Activated CD8-positive, alpha-beta memory T cell treated with anti-CD3 and anti-CD28 coated beads, Interleukin-2, amount 50 U/mL, for 1 hour (primary cell): ENCODE data around the gene INPP5F.
"Not testable (repeated sequence)": the region's sequence is repeated elsewhere in the genome, so short reads cannot be mapped to it uniquely, and the experiment has no call there.

Source experiments
- DNase-seq: peaks from one replicate; pipeline ENCODE4 v3.0.0-alpha.2; 2020; ENCODE audit errors: extremely low read depth

INPP5F gene

GRCh38 chr10:119705434-119705831 is 20.4 kb upstream of the INPP5F start:
- no peak for DNase-seq

GRCh38 chr10:119706521-119707278 is 19.1 kb upstream of the INPP5F start:
- no peak for DNase-seq

GRCh38 chr10:119707331-119707730 is 18.5 kb upstream of the INPP5F start:
- not testable (repeated sequence) for DNase-seq

- DNase-seq = not testable (repeated sequence)
These were observed 14.9 kb upstream of the INPP5F start for GRCh38 chr10:119710935-119711334.

- DNase-seq = no peak
These were observed 11.9 kb upstream of the INPP5F start for GRCh38 chr10:119713744-119714483.

- no peak for DNase-seq
These were observed 11.4 kb upstream of the INPP5F start for GRCh38 chr10:119714484-119714816.

- DNase-seq = no peak
These were observed 10.0 kb upstream of the INPP5F start for GRCh38 chr10:119715628-119716505.

GRCh38 chr10:119723161-119723560 is 2.7 kb upstream of the INPP5F start:
- no peak for DNase-seq

- no peak for DNase-seq
These were observed 2.2 kb upstream of the INPP5F start for GRCh38 chr10:119723624-119724023.

GRCh38 chr10:119724593-119725516 is 995 bp upstream of the INPP5F start:
- no peak for DNase-seq

GRCh38 chr10:119725517-119725827 is 378 bp upstream of the INPP5F start:
- no peak for DNase-seq

GRCh38 chr10:119726676-119727261 is 919 bp downstream of the INPP5F start:
- DNase-seq = no peak

GRCh38 chr10:119728172-119728800 is 2.4 kb downstream of the INPP5F start:
- no peak for DNase-seq

GRCh38 chr10:119734396-119735332 is 8.8 kb downstream of the INPP5F start:
- DNase-seq = no peak

GRCh38 chr10:119735451-119735850 is 9.6 kb downstream of the INPP5F start:
- DNase-seq = no peak

GRCh38 chr10:119736220-119736619 is 10.4 kb downstream of the INPP5F start:
- no peak for DNase-seq

- no peak for DNase-seq
These were observed 11.3 kb downstream of the INPP5F start for GRCh38 chr10:119737039-119737663.

GRCh38 chr10:119737823-119738222 is 12.0 kb downstream of the INPP5F start:
- DNase-seq = no peak

- DNase-seq = no peak
These were observed 13.1 kb downstream of the INPP5F start for GRCh38 chr10:119738962-119739361.
